HepG2 (cell line): ENCODE measurements around the gene RASAL1. TPM values are rescaled to one million over a fixed set of nuclear protein-coding genes. Genes with fewer than 3 reads are reported as not detected.

Experiments used
- ATAC-seq: fragments of 200-7000 bp; cut with Tn5 transposase; 3 replicates; pipeline ENCODE4 v1.9.1; 2020; ENCODE audit warnings: mild to moderate bottlenecking, moderate library complexity
- BruUV-seq: library from RNA; stranded (reverse); fragments of 400-500 nt; replicated peaks from 2 replicates; lab custom pipeline; 2021; lab: Mats Ljungman, UMichigan
- CTCF ChIA-PET: fragments of 300-600 bp; formaldehyde crosslinking; extraction: SDS; loops from one replicate; lab custom pipeline; 2021; ENCODE audit warnings: low total read pairs, inconsistent platforms, low intra/inter-chr PET ratio; lab: Yijun Ruan, JAX
- POLR2A ChIA-PET: fragments of 350-600 bp; sonication (Branson Sonifier 250); formaldehyde crosslinking; loops from one replicate; lab custom pipeline; 2020; ENCODE audit warnings: antibody characterized with exemption, inconsistent platforms; lab: Yijun Ruan, JAX
- DNase-seq: peaks from one replicate; pipeline ENCODE4 v3.0.0-alpha.2; 2015; ENCODE audit warnings: low spot score
- FAIRE-seq: peaks from 3 replicates; lab custom pipeline; 2011; peaks lifted over from hg19 to GRCh38; lab: Jason Lieb, UNC
- H2AFZ ChIP-seq: one replicate; pipeline ENCODE4 v1.6.1; 2011; ENCODE audit warnings: low read length, inconsistent platforms
- H3K27ac ChIP-seq: fragments of 300-600 bp; 3 replicates; pipeline ENCODE4 v1.8.0; 2011; ENCODE audit warnings: mixed run types, mild to moderate bottlenecking, mixed read lengths, low read length, inconsistent platforms; ENCODE audit not compliant: insufficient read depth; ENCODE audit errors: extremely low read length
- H3K27me3 ChIP-seq, 2 experiments: fragments of 200-600 bp in 1 of 2; 2 replicates in 1 of 2; 3 replicates in 1 of 2; pipeline versions ENCODE4 v1.6.0 to v1.8.0; 2011; ENCODE audit warnings: low read length in 2 of 2, mild to moderate bottlenecking in 2 of 2, moderate library complexity in 2 of 2, inconsistent platforms in 1 of 2; ENCODE audit not compliant: insufficient read depth in 2 of 2, control insufficient read depth in 1 of 2
- H3K36me3 ChIP-seq, 2 experiments: fragments of 200-600 bp in 1 of 2; replicated peaks in 1 of 2; 2 replicates in 1 of 2; 3 replicates in 1 of 2; pipeline versions ENCODE4 v1.5.1 to v1.8.0; 2011; ENCODE audit warnings: low read length in 2 of 2, inconsistent platforms in 1 of 2; ENCODE audit not compliant: insufficient read depth in 2 of 2, control insufficient read depth in 1 of 2
- H3K4me1 ChIP-seq: 2 replicates; pipeline ENCODE4 v1.5.1; 2012; ENCODE audit warnings: low read length, inconsistent platforms; ENCODE audit not compliant: insufficient read depth
- H3K4me2 ChIP-seq: 2 replicates; pipeline ENCODE4 v1.6.0; 2011; ENCODE audit warnings: low read depth, low read length, inconsistent platforms
- H3K4me3 ChIP-seq, 3 experiments: fragments of 200-600 bp in 1 of 3; sonication (generic), shearing (Covaris generic) in 1 of 3; replicated peaks in 1 of 3; 2 replicates each; pipeline ENCODE4 v1.5.1; 2011 to 2016; ENCODE audit warnings: low read length in 3 of 3, inconsistent platforms in 2 of 3, low read depth in 2 of 3, mild to moderate bottlenecking in 2 of 3, control low read depth in 1 of 3, mixed read lengths in 1 of 3; ENCODE audit not compliant: insufficient read depth in 1 of 3
- H3K79me2 ChIP-seq: one replicate; pipeline ENCODE4 v1.6.1; 2011; ENCODE audit warnings: low read length, inconsistent platforms; ENCODE audit not compliant: insufficient read depth
- H3K9ac ChIP-seq: 2 replicates; pipeline ENCODE4 v1.6.0; 2011; ENCODE audit warnings: mild to moderate bottlenecking, low read depth, low read length, inconsistent platforms; ENCODE audit not compliant: insufficient read depth
- H3K9me3 ChIP-seq: 2 replicates; pipeline ENCODE4 v1.5.1; 2012; ENCODE audit warnings: mild to moderate bottlenecking, low read length
- H4K20me1 ChIP-seq: 2 replicates; pipeline ENCODE4 v1.6.0; 2011; ENCODE audit warnings: inconsistent platforms, mild to moderate bottlenecking, low read length, moderate library complexity; ENCODE audit not compliant: insufficient read depth
- HBP1 ChIP-seq: IDR thresholded peaks from 2 replicates; pipeline ENCODE4 v1.6.1; 2016; ENCODE audit warnings: low read depth, control low read depth
- NFAT5 ChIP-seq: sonication (generic); formaldehyde crosslinking; IDR thresholded peaks from 2 replicates; pipeline ENCODE4 v1.4.0; 2020; ENCODE audit warnings: missing genetic modification reagents
- PHF8 ChIP-seq: sonication (generic); formaldehyde crosslinking; IDR thresholded peaks from 2 replicates; pipeline ENCODE4 v1.5.0; 2020; ENCODE audit warnings: missing genetic modification reagents
- PLRG1 ChIP-seq: fragments of 450-650 bp; conservative IDR thresholded peaks from 2 replicates; pipeline ENCODE4 v1.6.1; 2016
- U2AF1 ChIP-seq: fragments of 200-400 bp; formaldehyde crosslinking; optimal IDR thresholded peaks from 2 replicates; pipeline ENCODE3; 2017; ENCODE audit warnings: mild to moderate bottlenecking, low read depth, low read length
- ZMYM3 ChIP-seq: sonication (generic); formaldehyde crosslinking; IDR thresholded peaks from 2 replicates; pipeline ENCODE4 v1.5.1; 2020; ENCODE audit warnings: mild to moderate bottlenecking, missing genetic modification reagents
- ZNF629 ChIP-seq: sonication (generic); formaldehyde crosslinking; conservative IDR thresholded peaks from 2 replicates; pipeline ENCODE4 v1.5.0; 2020; ENCODE audit warnings: missing genetic modification reagents
- ZNF790 ChIP-seq: sonication (generic); formaldehyde crosslinking; IDR thresholded peaks from 2 replicates; pipeline ENCODE4 v1.8.0; 2022; ENCODE audit warnings: missing genetic modification reagents, mild to moderate bottlenecking, borderline replicate concordance
- WGBS: methylation state at CpG from one replicate; pipeline ENCODE4 v1.1.6; 2017; ENCODE audit warnings: low lambda C conversion rate; 5-methylcytosine and 5-hydroxymethylcytosine counted together
- in situ Hi-C: cut with HindIII; loops from 2 replicates; pipeline ENCODE4 v1.10.0; 2017; ENCODE audit warnings: low pct_unique_long_range_greater_than_20kb; ENCODE audit not compliant: extremely low pct_ligation_motif_present
- intact Hi-C: fragments of 100-400 bp; cut with micrococcal nuclease; formaldehyde crosslinking; loops from one replicate; pipeline ENCODE4 v1.10.0; 2022; ENCODE audit not compliant: unreplicated experiment
- polyA plus RNA-seq, 8 experiments: library from polyadenylated mRNA; depleted of rRNA in 3 of 8; stranded (reverse) in 7 of 8; unstranded in 1 of 8; fragments of >200 nt; fragmentation: Illumina TruSeq in 4 of 8; extraction: Trizol in 4 of 8; gene quantifications; 2 replicates each; pipeline versions ENCODE4 v1.2.1 to v1.2.3, GENCODE V29; 2011 to 2016; ENCODE audit warnings: low read depth in 4 of 8, missing spikeins in 1 of 8, mixed read lengths in 1 of 8; ENCODE audit not compliant: insufficient read depth in 1 of 8
- total RNA-seq, 5 experiments: library from RNA; depleted of rRNA; stranded (reverse); fragments of >200 nt; fragmentation: Illumina TruSeq; extraction: Trizol; gene quantifications; 2 replicates each; pipeline ENCODE4 v1.2.3, GENCODE V29; 2016; ENCODE audit warnings: low read depth in 1 of 5

The RASAL1 gene
- total and polyA plus RNA-seq, 2 of the 13 experiments (the other 11 are each of a cell fraction or from before 2014, with no cell fraction given): not detected

- CTCF ChIA-PET: no interaction called here
Observed at GRCh38 chr12:113112043-113112899, 23.3 kb downstream of the RASAL1 start.

GRCh38 chr12:113111247-113111646, 24.3 kb downstream of the RASAL1 start:
- no peaks in the 10 kb centered on the region for H3K9me3 ChIP-seq
- no peak for ATAC-seq
- no peak overlapping the region for H3K9ac ChIP-seq
- H3K4me3 ChIP-seq: no peak overlapping the region
- 64% methylated on average over 3 of the region's 3 CpGs for WGBS
- in situ Hi-C loops (no loop called here), intact Hi-C loops (no loop called here)
- no peak overlapping the region for H2AFZ ChIP-seq
- ChIA-PET POLR2A (interaction anchor here (0.6 kb wide), 1 partner anchor 19 kb away, joined by 3 read pairs; no protein-coding TSS in a partner anchor), CTCF (no interaction called here)
- no peak for DNase-seq
- no TSS peak for BruUV-seq
- FAIRE-seq: no peak
- no peak overlapping the region for H3K27ac ChIP-seq
- H3K4me1 ChIP-seq: no peaks in the 10 kb centered on the region
- H3K27me3 ChIP-seq: peaks cover 0 to 10% of the 10 kb centered on the region in 2 experiments; a peak in 2 of 5 replicates
- no peak overlapping the region for H3K4me2 ChIP-seq
- H3K79me2 ChIP-seq: no peaks in the 10 kb centered on the region
- H3K36me3 ChIP-seq: no peaks in the 10 kb centered on the region
- TF ChIP-seq U2AF1 (no peak), ZNF629 (peak; percentile 63; the same call in 1 of the 2 replicates), NFAT5 (no peak)
- H4K20me1 ChIP-seq: no peaks in the 10 kb centered on the region

More at GRCh38 chr12:113112043-113112899, 23.3 kb downstream of the RASAL1 start:
- peaks cover 0 to 10% of the 10 kb centered on the region in 2 experiments; a peak in 1 of 5 replicates for H3K27me3 ChIP-seq
- DNase-seq: no peak
- no TSS peak for BruUV-seq
- POLR2A ChIA-PET: no interaction called here
- FAIRE-seq: no peak
- H3K9me3 ChIP-seq: no peaks in the 10 kb centered on the region
- WGBS: 33% methylated on average over 21 of the region's 39 CpGs
- no peak overlapping the region for H2AFZ ChIP-seq
- no peak for ATAC-seq
- no peaks in the 10 kb centered on the region for H3K36me3 ChIP-seq
- H3K9ac ChIP-seq: no peak overlapping the region
- H3K27ac ChIP-seq: no peak overlapping the region
- H3K4me1 ChIP-seq: no peaks in the 10 kb centered on the region
- H3K4me3 ChIP-seq: no peak overlapping the region
- in situ Hi-C loops: no loop called here
- no peak overlapping the region for H3K4me2 ChIP-seq
- H3K79me2 ChIP-seq: no peaks in the 10 kb centered on the region
- no peaks in the 10 kb centered on the region for H4K20me1 ChIP-seq
- intact Hi-C loops: no loop called here
- TF ChIP-seq PLRG1 (no peak), HBP1 (CRISPR knock-in tag) (no peak), ZNF790 (CRISPR knock-in tag) (no peak), ZMYM3 (CRISPR knock-in tag) (no peak), PHF8 (CRISPR knock-in tag) (no peak)
